Esophagus squamous epithelium (tissue), 4 donors: ENCODE results near the gene PPT1.

Experiments
- POLR2A ChIP-seq, 4 donors: fragments of 450-650 bp; IDR thresholded peaks; one replicate each; pipeline ENCODE4 v1.6.1; 2017; ENCODE audit warnings: antibody characterized with exemption in 4 of 4, mild to moderate bottlenecking in 4 of 4, moderate library complexity in 3 of 4
- TF ChIP-seq, protein P1 (sequence below), 6 experiments: fragments of 450-650 bp in 4 of 6; fragments of 200-600 bp in 2 of 6; sonication (generic) in 2 of 6; IDR thresholded peaks; one replicate each; pipeline ENCODE4 v1.5.1; 2016 to 2019; ENCODE audit warnings: antibody characterized with exemption in 6 of 6, mild to moderate bottlenecking in 4 of 6, moderate library complexity in 4 of 6

- TF ChIP-seq, protein P1, sequence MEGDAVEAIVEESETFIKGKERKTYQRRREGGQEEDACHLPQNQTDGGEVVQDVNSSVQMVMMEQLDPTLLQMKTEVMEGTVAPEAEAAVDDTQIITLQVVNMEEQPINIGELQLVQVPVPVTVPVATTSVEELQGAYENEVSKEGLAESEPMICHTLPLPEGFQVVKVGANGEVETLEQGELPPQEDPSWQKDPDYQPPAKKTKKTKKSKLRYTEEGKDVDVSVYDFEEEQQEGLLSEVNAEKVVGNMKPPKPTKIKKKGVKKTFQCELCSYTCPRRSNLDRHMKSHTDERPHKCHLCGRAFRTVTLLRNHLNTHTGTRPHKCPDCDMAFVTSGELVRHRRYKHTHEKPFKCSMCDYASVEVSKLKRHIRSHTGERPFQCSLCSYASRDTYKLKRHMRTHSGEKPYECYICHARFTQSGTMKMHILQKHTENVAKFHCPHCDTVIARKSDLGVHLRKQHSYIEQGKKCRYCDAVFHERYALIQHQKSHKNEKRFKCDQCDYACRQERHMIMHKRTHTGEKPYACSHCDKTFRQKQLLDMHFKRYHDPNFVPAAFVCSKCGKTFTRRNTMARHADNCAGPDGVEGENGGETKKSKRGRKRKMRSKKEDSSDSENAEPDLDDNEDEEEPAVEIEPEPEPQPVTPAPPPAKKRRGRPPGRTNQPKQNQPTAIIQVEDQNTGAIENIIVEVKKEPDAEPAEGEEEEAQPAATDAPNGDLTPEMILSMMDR (IDR thresholded peaks at IDR 0.05), result no peak
- no peak for TF ChIP-seq POLR2A (IDR thresholded peaks at IDR 0.05)
These were observed 13.3 kb upstream of the PPT1 start for GRCh38 chr1:40110389-40110788.
